ENCODE data around the gene GUCD1. TPM values are rescaled to one million over a fixed set of nuclear protein-coding genes. Genes with fewer than 3 reads are reported as not detected.
A peak's percentile ranks its signal among the peaks of the same experiment; 100 is the strongest.
"Not testable (repeated sequence)": the region's sequence is repeated elsewhere in the genome, so short reads cannot be mapped to it uniquely, and the experiment has no call there.

Gene GUCD1
- total RNA-seq, 1 donor from 2014 or later: 97.4 TPM

DNA sequence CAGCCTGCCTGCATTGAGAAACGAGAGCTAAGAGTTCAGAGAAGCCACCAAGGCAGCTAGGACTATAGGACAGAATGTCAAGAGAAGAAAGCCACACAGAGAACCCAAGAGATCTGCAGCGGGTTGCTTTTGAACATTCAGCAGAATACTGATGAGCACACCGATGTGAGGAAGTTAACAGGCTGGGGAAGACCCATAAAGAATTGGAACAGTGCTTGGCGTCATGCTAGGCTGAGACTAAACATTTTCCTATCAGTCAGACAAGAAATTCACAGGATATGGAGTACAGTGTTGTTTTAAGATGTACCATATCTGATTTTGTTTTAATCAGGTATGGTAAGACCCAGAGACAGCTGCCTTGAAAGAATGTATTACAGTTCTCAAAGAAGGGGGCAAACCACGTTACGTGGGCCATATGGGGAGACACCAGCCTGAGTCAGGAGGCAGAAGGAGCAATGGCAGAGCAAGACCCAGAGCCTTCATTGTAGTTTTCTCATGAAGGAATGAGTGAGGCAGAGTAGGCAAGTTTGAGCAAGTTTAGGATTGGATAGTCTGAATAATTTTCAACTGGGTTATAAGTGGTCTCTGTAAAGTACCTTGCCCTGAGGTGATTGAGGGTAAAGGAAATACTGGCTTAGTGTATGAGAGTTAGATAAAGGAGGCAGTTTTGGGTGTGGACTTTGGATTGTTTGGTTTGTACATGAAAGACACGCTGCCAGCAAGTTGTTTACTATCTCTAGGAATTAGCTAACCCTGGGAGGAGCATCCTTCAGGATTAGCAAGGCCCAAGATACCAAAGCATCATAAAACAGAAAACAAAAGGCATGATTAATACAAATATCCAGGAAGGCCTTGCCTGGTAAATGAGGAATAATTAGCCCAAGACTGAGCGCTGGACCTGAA lies 23.7 kb upstream of the GUCD1 start:
- DNase-seq (ENCODE audit: low spot score): no peak
- intact Hi-C loops (cut with DNase I): no loop called here

GRCh38 chr22:24576778-24577177 lies 21.8 kb upstream of the GUCD1 start:
- intact Hi-C loops (cut with DNase I): no loop called here
- no peak for DNase-seq (ENCODE audit: low spot score)

DNA sequence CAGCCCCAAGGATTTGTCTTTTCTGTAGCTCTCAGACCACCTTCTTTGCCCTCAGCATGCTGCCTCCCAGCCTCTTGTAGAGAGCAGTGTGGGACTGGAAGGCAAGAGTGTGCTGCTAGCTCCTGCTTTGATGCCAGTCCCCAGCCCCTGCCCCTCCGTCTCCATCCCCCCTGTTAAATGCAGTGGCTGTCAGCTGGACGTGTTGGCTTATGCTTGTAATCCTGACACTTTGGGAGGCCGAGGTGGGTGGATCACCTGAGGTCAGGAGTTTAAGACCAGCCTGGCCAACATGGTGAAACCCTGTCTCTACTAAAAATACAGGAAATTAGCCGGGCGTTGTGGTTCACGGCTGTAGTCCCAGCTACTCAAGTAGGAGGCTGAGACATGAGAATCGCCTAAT lies 16.3 kb upstream of the GUCD1 start:
- intact Hi-C loops (cut with DNase I): no loop called here
- no peak for DNase-seq (ENCODE audit: low spot score)

DNA sequence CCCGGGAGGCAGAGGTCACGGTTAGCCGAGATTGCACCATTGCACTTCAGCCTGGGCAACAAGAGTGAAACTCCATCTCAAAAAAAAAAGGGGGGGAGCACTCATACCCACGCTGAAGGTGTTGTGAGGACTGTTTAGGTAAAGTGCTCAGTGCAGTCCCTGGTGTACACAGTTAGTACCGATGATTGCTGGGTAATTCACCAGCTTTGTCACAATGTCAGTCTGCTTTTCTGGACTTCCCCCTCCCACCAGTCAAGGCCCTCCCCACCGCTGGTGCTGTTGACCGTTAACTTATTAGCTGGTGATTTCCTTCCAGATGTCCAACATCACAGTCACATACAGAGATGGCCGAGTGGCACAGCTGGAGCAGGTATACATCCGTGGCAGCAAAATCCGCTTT lies 12.7 kb upstream of the GUCD1 start:
- intact Hi-C loops (cut with DNase I): no loop called here
- DNase-seq (ENCODE audit: low spot score): no peak

DNA sequence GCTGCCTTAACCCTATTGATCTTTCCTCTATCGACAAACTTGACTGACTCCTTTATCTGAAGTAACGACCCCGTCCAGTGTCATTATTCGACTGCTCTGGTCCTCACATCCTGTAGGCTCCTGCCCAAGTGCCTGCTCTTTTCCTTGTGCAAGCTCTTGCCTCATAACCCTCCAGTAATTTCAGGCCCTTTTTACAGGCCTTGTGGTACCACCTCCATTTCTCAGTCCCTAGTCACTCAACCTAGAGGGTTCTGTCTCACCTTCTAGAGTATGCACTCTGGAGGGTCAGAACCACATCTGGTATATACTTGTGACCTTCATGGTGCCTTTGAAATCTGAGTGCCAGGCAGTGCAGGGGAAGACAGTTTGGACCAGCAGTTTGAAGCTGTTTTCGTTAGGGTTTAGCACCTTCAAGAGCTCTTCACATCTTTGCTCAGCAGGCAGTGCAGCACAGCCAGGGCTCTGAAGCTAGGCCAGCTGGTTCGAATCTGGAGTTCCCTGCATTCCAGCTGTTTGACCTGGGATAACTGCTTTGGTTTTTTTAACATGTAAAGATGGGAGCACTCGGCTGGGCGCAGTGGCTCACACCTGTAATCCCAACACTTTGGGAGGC lies 12.1 kb upstream of the GUCD1 start:
- intact Hi-C loops (cut with DNase I): no loop called here

GRCh38 chr22:24565077-24565476 lies 10.1 kb upstream of the GUCD1 start:
- no peak for DNase-seq (ENCODE audit: low spot score)
- intact Hi-C loops (cut with DNase I): no loop called here

More for the DNA sequence above, 12.1 kb upstream of the GUCD1 start:
- no peak for DNase-seq (ENCODE audit: low spot score)

GRCh38 chr22:24564376-24565058 lies 9.6 kb upstream of the GUCD1 start:
- DNase-seq (ENCODE audit: low spot score): peak; percentile 6

DNA sequence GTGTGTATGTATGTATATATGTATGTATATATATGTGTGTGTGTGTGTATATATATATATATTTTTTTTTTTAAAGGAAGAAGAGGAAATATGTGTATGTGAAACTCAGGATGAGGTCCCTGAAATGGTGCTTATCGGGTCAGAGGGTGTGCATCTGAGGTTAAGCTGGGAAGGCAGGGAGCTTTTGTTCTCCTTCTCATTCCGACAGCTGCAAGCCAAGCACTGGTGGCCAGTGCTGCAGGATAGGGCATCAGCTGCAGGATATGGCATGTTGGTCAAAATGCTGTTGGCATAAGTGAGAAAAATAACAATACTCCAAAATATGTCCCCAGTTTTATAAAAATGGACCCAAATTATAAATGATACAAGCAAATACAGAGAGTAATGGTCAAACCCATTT lies 8.3 kb upstream of the GUCD1 start:
- intact Hi-C loops (cut with DNase I): no loop called here
- DNase-seq (ENCODE audit: low spot score): no peak

More at GRCh38 chr22:24564376-24565058, 9.6 kb upstream of the GUCD1 start:
- intact Hi-C loops (cut with DNase I): no loop called here

DNA sequence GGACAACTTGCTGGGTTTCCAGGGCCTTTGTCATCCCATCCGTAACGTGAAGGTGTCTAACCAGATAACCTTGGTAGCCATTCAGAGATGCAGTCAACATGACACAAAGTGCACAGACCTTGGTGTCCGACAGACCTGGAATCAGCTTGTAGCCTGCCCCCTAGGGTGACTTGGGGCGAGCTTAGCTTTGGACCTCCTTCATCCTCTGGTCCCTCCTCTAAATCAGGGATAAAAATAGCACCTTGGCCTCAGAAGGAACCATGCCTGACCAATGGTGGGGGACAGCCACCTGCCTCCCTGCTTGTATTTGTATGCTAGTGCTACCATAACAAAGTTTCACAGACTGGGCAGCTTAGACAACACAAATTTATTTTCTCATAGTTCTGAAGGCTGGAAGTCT lies 4.5 kb upstream of the GUCD1 start:
- no peak for DNase-seq (ENCODE audit: low spot score)

GRCh38 chr22:24555165-24556039 lies 464 bp upstream of the GUCD1 start, which contains the start of gene SNRPD3:
Gene SNRPD3 (plus strand): TSS chr22:24555999. CDS start chr22:24557675, 1,676 bp downstream.
- intact Hi-C loops (cut with DNase I): no loop called here
- peak; percentile 100 for DNase-seq (ENCODE audit: low spot score)

More for the DNA sequence above, 4.5 kb upstream of the GUCD1 start:
- intact Hi-C loops (cut with DNase I): no loop called here

- no peak for DNase-seq (ENCODE audit: low spot score)
- intact Hi-C loops (cut with DNase I): no loop called here
Observed at GRCh38 chr22:24553597-24554312, 1.2 kb downstream of the GUCD1 start.

- DNase-seq (ENCODE audit: low spot score); intact Hi-C loops (cut with DNase I): not testable (repeated sequence)
Observed at GRCh38 chr22:24552503-24553286, 2.2 kb downstream of the GUCD1 start.

- intact Hi-C loops (cut with DNase I): no loop called here
- no peak for DNase-seq (ENCODE audit: low spot score)
Observed at GRCh38 chr22:24550902-24551435, 4.0 kb downstream of the GUCD1 start.

DNA sequence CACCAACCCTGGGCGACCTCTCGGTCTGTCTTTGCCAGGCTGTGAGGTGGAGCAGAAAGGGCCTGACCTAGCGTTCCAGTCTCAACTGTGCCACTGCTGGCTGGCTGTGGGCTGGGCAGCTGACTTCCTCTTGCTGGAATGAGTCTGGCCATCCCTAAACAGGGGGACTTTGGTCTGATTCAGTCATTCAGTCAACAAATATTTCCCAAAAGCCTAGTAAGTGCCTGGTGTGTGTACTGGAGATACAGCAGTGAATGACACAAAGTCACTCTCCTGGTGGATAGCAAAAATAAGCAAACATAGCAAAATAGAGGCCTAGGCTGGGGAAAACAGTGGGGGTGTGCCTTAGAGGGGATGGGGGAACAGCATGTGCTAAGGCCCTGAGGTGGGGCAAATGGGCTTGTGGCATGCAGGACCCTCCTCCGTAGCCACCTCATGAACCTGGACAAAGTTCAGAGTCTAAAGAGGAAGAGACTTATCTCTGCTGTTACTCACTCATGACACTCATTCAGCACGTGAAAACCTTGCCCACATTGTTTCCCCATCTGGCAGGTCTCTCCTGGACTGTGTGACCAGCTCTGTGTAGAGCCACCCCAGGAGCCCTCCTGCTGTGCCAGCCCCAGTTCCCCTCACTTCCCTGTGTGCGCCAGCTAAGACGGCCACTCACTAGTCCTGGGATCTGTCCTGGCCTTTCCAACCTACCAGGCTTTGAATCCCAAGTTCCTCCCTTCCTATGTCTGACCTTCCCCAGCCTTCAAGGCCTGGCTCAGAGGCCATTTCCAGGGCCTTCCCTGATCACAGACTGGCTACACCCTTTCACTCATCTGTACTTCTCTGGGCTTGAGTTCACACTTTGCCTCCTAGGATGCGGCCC lies 4.7 kb downstream of the GUCD1 start:
- DNase-seq (ENCODE audit: low spot score): no peak
- intact Hi-C loops (cut with DNase I): no loop called here

- no peak for DNase-seq (ENCODE audit: low spot score)
- intact Hi-C loops (cut with DNase I): no loop called here
Observed at GRCh38 chr22:24548812-24549211, 6.1 kb downstream of the GUCD1 start.

GRCh38 chr22:24543679-24544243 lies 11.2 kb downstream of the GUCD1 start:
- intact Hi-C loops (cut with DNase I): no loop called here
- DNase-seq (ENCODE audit: low spot score): no peak
